Spleen (tissue), 7 donors: Measurements from ENCODE around the gene AASDH.

Experiments used
- CTCF ChIP-seq, 11 experiments: fragments of 200-600 bp in 7 of 11; fragments of 450-650 bp in 4 of 11; sonication (generic) in 4 of 11; IDR thresholded peaks in 8 of 11; conservative IDR thresholded peaks in 3 of 11; 1 replicate in 7 of 11; 2 replicates in 4 of 11; pipeline versions ENCODE4 v1.4.0 to v1.8.0; 2016 to 2021; ENCODE audit warnings: antibody characterized with exemption in 11 of 11, inconsistent platforms in 4 of 11, mild to moderate bottlenecking in 1 of 11
- POLR2A ChIP-seq, 3 donors: fragments of 450-650 bp; IDR thresholded peaks; one replicate each; pipeline ENCODE4 v1.5.1; 2017; ENCODE audit warnings: antibody characterized with exemption in 3 of 3, mild to moderate bottlenecking in 1 of 3
- POLR2AphosphoS5 ChIP-seq, 3 donors: sonication (generic); formaldehyde crosslinking; IDR thresholded peaks; one replicate each; pipeline ENCODE4 v1.5.1; 2017; ENCODE audit warnings: antibody characterized with exemption in 3 of 3
- donor health status: DM: no; HTN: no; CAD: no; lungs with moderate emphysema.
- donor health status: DM: no; HTN: no; CAD: no.
- donor health status: DM: no; HTN: no; CAD: no.

- TF ChIP-seq POLR2AphosphoS5 (IDR thresholded peaks at IDR 0.05) = no peak
- no peak for TF ChIP-seq CTCF (IDR thresholded peaks at IDR 0.05 in 8 of 11, conservative IDR thresholded peaks at IDR 0.05 in 3 of 11)
- no peak for TF ChIP-seq POLR2A (IDR thresholded peaks at IDR 0.05)
Measured at GRCh38 chr4:56303921-56304320, 83.4 kb downstream of the AASDH start.
